WTC11 (cell line): ENCODE results near the gene AKAP13. TPM values are rescaled to one million over a fixed set of nuclear protein-coding genes. Genes with fewer than 3 reads are reported as not detected.

Experiments used
- ATAC-seq: fragments of 200-7000 bp; cut with Tn5 transposase; 2 replicates; pipeline ENCODE4 v1.10.0; 2021; ENCODE audit warnings: mild to moderate bottlenecking, moderate library complexity
- CTCF ChIA-PET: fragments of 300-600 bp; sonication (Branson Sonifier 250); formaldehyde crosslinking; loops from one replicate; lab custom pipeline; 2021; ENCODE audit warnings: antibody characterized with exemption; lab: Charles Lee
- POLR2A ChIA-PET: fragments of 350-600 bp; sonication (Branson Sonifier 250); formaldehyde crosslinking; loops from one replicate; lab custom pipeline; 2021; ENCODE audit warnings: antibody characterized with exemption; lab: Charles Lee
- DNase-seq: peaks from one replicate; pipeline ENCODE4 v3.0.0; 2021; ENCODE audit warnings: low spot score
- H3K27ac Mint-ChIP-seq: 2 replicates; pipeline ENCODE4 v1.8.0; 2021; ENCODE audit warnings: mixed read lengths
- H3K27me3 Mint-ChIP-seq: 2 replicates; pipeline ENCODE4 v1.8.0; 2021; ENCODE audit warnings: low read depth, mild to moderate bottlenecking, moderate library complexity, mixed read lengths
- H3K36me3 Mint-ChIP-seq: 2 replicates; pipeline ENCODE4 v1.8.0; 2021; ENCODE audit warnings: mixed read lengths
- H3K4me1 Mint-ChIP-seq: 2 replicates; pipeline ENCODE4 v1.8.0; 2022; ENCODE audit warnings: mixed read lengths
- H3K4me3 Mint-ChIP-seq: 2 replicates; pipeline ENCODE4 v1.8.0; 2021; ENCODE audit warnings: mild to moderate bottlenecking, moderate library complexity, mixed read lengths
- H3K9me3 Mint-ChIP-seq: 2 replicates; pipeline ENCODE4 v1.8.0; 2021; ENCODE audit warnings: mixed read lengths
- FOXJ3 ChIP-seq: sonication (generic); formaldehyde crosslinking; IDR thresholded peaks from 2 replicates; pipeline ENCODE4 v1.9.0; 2021; ENCODE audit warnings: missing genetic modification reagents, mild to moderate bottlenecking, borderline replicate concordance
- FOXP1 ChIP-seq: sonication (generic); formaldehyde crosslinking; IDR thresholded peaks from 2 replicates; pipeline ENCODE4 v1.8.0; 2022; ENCODE audit warnings: missing genetic modification reagents, mild to moderate bottlenecking, moderate library complexity, borderline replicate concordance
- GABPB1 ChIP-seq: sonication (generic); formaldehyde crosslinking; IDR thresholded peaks from 2 replicates; pipeline ENCODE4 v1.8.1; 2023; ENCODE audit warnings: mild to moderate bottlenecking, missing genetic modification reagents
- HMGXB4 ChIP-seq: sonication (generic); formaldehyde crosslinking; IDR thresholded peaks from 2 replicates; pipeline ENCODE4 v1.8.1; 2023; ENCODE audit warnings: mild to moderate bottlenecking, moderate library complexity, missing genetic modification reagents
- IRF2 ChIP-seq: sonication (generic); formaldehyde crosslinking; IDR thresholded peaks from 2 replicates; pipeline ENCODE4 v1.8.0; 2022; ENCODE audit warnings: low read depth, missing genetic modification reagents, borderline replicate concordance
- NFATC4 ChIP-seq: fragments of 250-450 bp; sonication (Bioruptor Pico); IDR thresholded peaks from 2 replicates; pipeline ENCODE4 v1.9.0; 2021; ENCODE audit warnings: mild to moderate bottlenecking
- PREB ChIP-seq: sonication (generic); formaldehyde crosslinking; IDR thresholded peaks from 2 replicates; pipeline ENCODE4 v1.8.1; 2022; ENCODE audit warnings: mild to moderate bottlenecking, missing genetic modification reagents, moderate library complexity, borderline replicate concordance
- PRRX2 ChIP-seq: fragments of 250-450 bp; sonication (Bioruptor Pico); IDR thresholded peaks from 2 replicates; pipeline ENCODE4 v1.8.0; 2021; ENCODE audit warnings: mild to moderate bottlenecking
- RELA ChIP-seq: sonication (generic); formaldehyde crosslinking; IDR thresholded peaks from 2 replicates; pipeline ENCODE4 v1.8.1; 2022; ENCODE audit warnings: missing genetic modification reagents, mild to moderate bottlenecking, borderline replicate concordance
- SMAD3 ChIP-seq: sonication (generic); formaldehyde crosslinking; IDR thresholded peaks from 2 replicates; pipeline ENCODE4 v1.8.0; 2022; ENCODE audit warnings: missing genetic modification reagents, mild to moderate bottlenecking, borderline replicate concordance
- SOX15 ChIP-seq: fragments of 250-450 bp; sonication (Bioruptor Pico); IDR thresholded peaks from 2 replicates; pipeline ENCODE4 v1.9.0; 2021; ENCODE audit warnings: mild to moderate bottlenecking
- STAT6 ChIP-seq: sonication (generic); formaldehyde crosslinking; conservative IDR thresholded peaks from 2 replicates; pipeline ENCODE4 v1.8.1; 2023; ENCODE audit warnings: mild to moderate bottlenecking, low read depth, missing genetic modification reagents, moderate library complexity
- TP53 ChIP-seq: sonication (generic); formaldehyde crosslinking; IDR thresholded peaks from 2 replicates; pipeline ENCODE4 v1.8.1; 2023; ENCODE audit warnings: mild to moderate bottlenecking, missing genetic modification reagents
- ZBTB21 ChIP-seq: sonication (generic); formaldehyde crosslinking; IDR thresholded peaks from 2 replicates; pipeline ENCODE4 v1.8.1; 2023; ENCODE audit warnings: mild to moderate bottlenecking, missing genetic modification reagents, borderline replicate concordance
- ZNF219 ChIP-seq: sonication (generic); formaldehyde crosslinking; IDR thresholded peaks from 2 replicates; pipeline ENCODE4 v1.8.0; 2023; ENCODE audit warnings: missing genetic modification reagents, mild to moderate bottlenecking, borderline replicate concordance
- ZNF232 ChIP-seq: sonication (generic); formaldehyde crosslinking; IDR thresholded peaks from 2 replicates; pipeline ENCODE4 v1.8.0; 2022; ENCODE audit warnings: mild to moderate bottlenecking, missing genetic modification reagents
- ZNF263 ChIP-seq: sonication (generic); formaldehyde crosslinking; IDR thresholded peaks from 2 replicates; pipeline ENCODE4 v1.8.1; 2022; ENCODE audit warnings: low read depth, mild to moderate bottlenecking, moderate library complexity, missing genetic modification reagents
- ZNF281 ChIP-seq: sonication (generic); formaldehyde crosslinking; IDR thresholded peaks from 2 replicates; pipeline ENCODE4 v1.8.0; 2023; ENCODE audit warnings: mild to moderate bottlenecking, missing genetic modification reagents
- ZNF423 ChIP-seq: fragments of 250-450 bp; sonication (Bioruptor Pico); IDR thresholded peaks from 2 replicates; pipeline ENCODE4 v2.1.2; 2022; ENCODE audit warnings: mild to moderate bottlenecking, moderate library complexity
- ZNF425 ChIP-seq: fragments of 250-450 bp; sonication (Bioruptor Pico); conservative IDR thresholded peaks from 2 replicates; pipeline ENCODE4 v1.9.0; 2021; ENCODE audit warnings: mild to moderate bottlenecking
- total RNA-seq: library from RNA; stranded (reverse); gene quantifications from 3 replicates; pipeline ENCODE4 v1.2.3, GENCODE V29; 2021

Gene AKAP13
- total RNA-seq, 1 experiment from 2014 or later: 50.3 TPM

- no peak for TF ChIP-seq ZNF263
- TF ChIP-seq ZNF423 (CRISPR knock-in tag): no peak
- no peak for TF ChIP-seq SOX15 (CRISPR knock-in tag)
- TF ChIP-seq HMGXB4 (CRISPR knock-in tag): no peak
Measured at GRCh38 chr15:85407421-85408269, 27.2 kb downstream of the AKAP13 start (continued).

GRCh38 chr15:85408270-85408746 is 27.9 kb downstream of the AKAP13 start:
- no peak overlapping the region for H3K4me3 Mint-ChIP-seq
- POLR2A ChIA-PET: no interaction called here
- peaks cover 40% of the 10 kb centered on the region for H3K4me1 Mint-ChIP-seq
- TF ChIP-seq RELA (CRISPR knock-in tag) (no peak), ZNF219 (CRISPR knock-in tag) (no peak), STAT6 (CRISPR knock-in tag) (no peak), NFATC4 (no peak), FOXJ3 (CRISPR knock-in tag) (no peak), IRF2 (CRISPR knock-in tag) (no peak)
- TF ChIP-seq, all 79 proteins: peak for 0
- ATAC-seq (no peak), DNase-seq (no peak)
- Mint-ChIP-seq H3K27ac (no peak overlapping the region), H3K36me3 (no peaks in the 10 kb centered on the region), H3K9me3 (peaks cover 3% of the 10 kb centered on the region; the same call in 1 of the 2 replicates), H3K27me3 (no peaks in the 10 kb centered on the region)
- CTCF ChIA-PET: no interaction called here

- H3K36me3 Mint-ChIP-seq: no peaks in the 10 kb centered on the region
- CTCF ChIA-PET: interaction anchor here (0.6 to 2.6 kb wide), 2 partner anchors 81 to 275 kb away, joined by 3 to 12 read pairs; no protein-coding TSS in a partner anchor
- H3K27me3 Mint-ChIP-seq: no peaks in the 10 kb centered on the region
- ATAC-seq: no peak
- peaks cover 3% of the 10 kb centered on the region; the same call in 1 of the 2 replicates for H3K9me3 Mint-ChIP-seq
- no peak overlapping the region for H3K27ac Mint-ChIP-seq
- H3K4me1 Mint-ChIP-seq: peaks cover 35% of the 10 kb centered on the region
- H3K4me3 Mint-ChIP-seq: no peak overlapping the region
- POLR2A ChIA-PET: no interaction called here
- no peak for DNase-seq
- TF ChIP-seq PREB (CRISPR knock-in tag) (no peak), FOXJ3 (CRISPR knock-in tag) (no peak), ZBTB21 (CRISPR knock-in tag) (no peak), GABPB1 (no peak), ZNF232 (no peak), ZNF281 (CRISPR knock-in tag) (no peak), PRRX2 (no peak), FOXP1 (no peak), TP53 (CRISPR knock-in tag) (no peak), SMAD3 (no peak), ZNF425 (CRISPR knock-in tag) (no peak)
Measured at GRCh38 chr15:85412066-85412465, 31.7 kb downstream of the AKAP13 start.
